ENCODE results near the gene GOLIM4.

DNA sequence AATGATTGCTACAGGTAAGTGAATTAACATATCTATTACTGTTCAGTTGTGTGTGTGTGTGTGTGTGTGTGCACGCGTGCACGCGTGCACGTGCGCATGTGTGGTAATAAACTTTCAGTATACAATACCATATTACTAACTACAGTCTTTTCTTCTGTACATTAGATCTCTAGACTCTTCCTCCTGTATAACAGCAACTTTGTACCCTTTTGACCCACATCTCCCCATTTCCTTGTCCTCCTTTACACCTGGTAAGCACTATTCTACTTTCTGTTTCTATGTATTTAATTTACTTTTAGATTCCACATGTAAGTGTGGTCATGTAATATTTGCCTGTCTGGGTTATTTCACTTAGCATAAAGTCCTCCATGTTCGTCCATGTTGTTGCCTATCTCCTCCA, 29.1 kb upstream of the GOLIM4 start:
- no peak for TF ChIP-seq ZNF274 (IDR thresholded peaks at IDR 0.05; ENCODE audit: low read depth, low read length)
- no peak for TF ChIP-seq YY1 (IDR thresholded peaks at IDR 0.05; ENCODE audit: insufficient read depth, insufficient read length)

Data from NT2/D1 (cell line).